Tibial nerve (tissue), 4 donors: ENCODE measurements around the gene MMEL1. TPM values are rescaled to one million over a fixed set of nuclear protein-coding genes. Genes with fewer than 3 reads are reported as not detected.
A peak's percentile ranks its signal among the peaks of the same experiment; 100 is the strongest.

Experiments used
- DNase-seq, 2 donors: peaks; one replicate each; pipeline ENCODE4 v3.0.0-alpha.2; 2019; ENCODE audit warnings: low spot score in 2 of 2
- H3K27ac ChIP-seq, 4 donors: fragments of 200-600 bp; sonication (generic) in 3 of 4; one replicate each; pipeline ENCODE4 v1.5.1; 2017 to 2019; ENCODE audit warnings: mild to moderate bottlenecking in 1 of 4
- H3K27me3 ChIP-seq, 2 donors: fragments of 200-600 bp; sonication (generic) in 1 of 2; one replicate each; pipeline versions ENCODE4 v1.5.1 to v1.6.0; 2017 to 2019
- H3K36me3 ChIP-seq, 3 donors: fragments of 200-600 bp; sonication (generic); one replicate each; pipeline ENCODE4 v1.5.1; 2018 to 2019
- H3K4me1 ChIP-seq, 4 donors: fragments of 200-600 bp; sonication (generic) in 3 of 4; one replicate each; pipeline ENCODE4 v1.5.1; 2017 to 2019
- H3K4me3 ChIP-seq, 4 donors: fragments of 200-600 bp; sonication (generic) in 3 of 4; one replicate each; pipeline ENCODE4 v1.5.1; 2017 to 2019; ENCODE audit warnings: mild to moderate bottlenecking in 1 of 4, moderate library complexity in 1 of 4
- H3K9me3 ChIP-seq, 4 donors: fragments of 200-600 bp; sonication (generic) in 3 of 4; one replicate each; pipeline ENCODE4 v1.5.1; 2017 to 2019
- EP300 ChIP-seq, 2 donors: sonication (generic); formaldehyde crosslinking; IDR thresholded peaks; one replicate each; pipeline ENCODE4 v1.6.1; 2017; ENCODE audit warnings: antibody characterized with exemption in 2 of 2, mild to moderate bottlenecking in 1 of 2
- POLR2A ChIP-seq, 2 donors: fragments of 450-650 bp; IDR thresholded peaks; one replicate each; pipeline ENCODE4 v1.6.1; 2017; ENCODE audit warnings: antibody characterized with exemption in 2 of 2, mild to moderate bottlenecking in 2 of 2, moderate library complexity in 2 of 2
- WGBS, 2 donors: methylation state at CpG; one replicate each; pipeline ENCODE4 v1.1.5; 2018; 5-methylcytosine and 5-hydroxymethylcytosine counted together
- total RNA-seq, 4 donors: library from RNA; depleted of rRNA; stranded (reverse); fragments of >200 nt; gene quantifications; one replicate each; pipeline ENCODE4 v1.1.0, GENCODE V29; 2016
- TF ChIP-seq, protein P1 (sequence below), 5 experiments: fragments of 200-600 bp in 3 of 5; fragments of 450-650 bp in 2 of 5; sonication (generic) in 3 of 5; IDR thresholded peaks; one replicate each; pipeline ENCODE4 v1.5.1; 2016 to 2019; ENCODE audit warnings: antibody characterized with exemption in 5 of 5, mild to moderate bottlenecking in 3 of 5, moderate library complexity in 2 of 5

The MMEL1 gene
- total RNA-seq, 4 donors from 2014 or later: 0.21 to 2.2 TPM; not detected in 2

- peaks cover 0 to 15% (median 2%) of the 10 kb centered on the region in 4 donors for H3K4me1 ChIP-seq
- no peak overlapping the region for H3K4me3 ChIP-seq
- H3K36me3 ChIP-seq: no peaks in the 10 kb centered on the region
- 86% methylated on average over 11 of the region's 11 CpGs for WGBS, 2 donors
- peaks cover 0 to 42% (median 0%) of the 10 kb centered on the region in 4 donors for H3K9me3 ChIP-seq
- H3K27ac ChIP-seq: no peak overlapping the region
- H3K27me3 ChIP-seq: peaks cover 0 to 3% of the 10 kb centered on the region in 2 donors
- TF ChIP-seq, protein P1, sequence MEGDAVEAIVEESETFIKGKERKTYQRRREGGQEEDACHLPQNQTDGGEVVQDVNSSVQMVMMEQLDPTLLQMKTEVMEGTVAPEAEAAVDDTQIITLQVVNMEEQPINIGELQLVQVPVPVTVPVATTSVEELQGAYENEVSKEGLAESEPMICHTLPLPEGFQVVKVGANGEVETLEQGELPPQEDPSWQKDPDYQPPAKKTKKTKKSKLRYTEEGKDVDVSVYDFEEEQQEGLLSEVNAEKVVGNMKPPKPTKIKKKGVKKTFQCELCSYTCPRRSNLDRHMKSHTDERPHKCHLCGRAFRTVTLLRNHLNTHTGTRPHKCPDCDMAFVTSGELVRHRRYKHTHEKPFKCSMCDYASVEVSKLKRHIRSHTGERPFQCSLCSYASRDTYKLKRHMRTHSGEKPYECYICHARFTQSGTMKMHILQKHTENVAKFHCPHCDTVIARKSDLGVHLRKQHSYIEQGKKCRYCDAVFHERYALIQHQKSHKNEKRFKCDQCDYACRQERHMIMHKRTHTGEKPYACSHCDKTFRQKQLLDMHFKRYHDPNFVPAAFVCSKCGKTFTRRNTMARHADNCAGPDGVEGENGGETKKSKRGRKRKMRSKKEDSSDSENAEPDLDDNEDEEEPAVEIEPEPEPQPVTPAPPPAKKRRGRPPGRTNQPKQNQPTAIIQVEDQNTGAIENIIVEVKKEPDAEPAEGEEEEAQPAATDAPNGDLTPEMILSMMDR (IDR thresholded peaks at IDR 0.05): no peak
- no peak for TF ChIP-seq POLR2A (IDR thresholded peaks at IDR 0.05)
- no peak for TF ChIP-seq EP300 (IDR thresholded peaks at IDR 0.05)
- no peak for DNase-seq
These were observed 20.0 kb downstream of the MMEL1 start for GRCh38 chr1:2612591-2613365.

- Histone ChIP-seq H3K4me3 (peak overlapping the region in 1 of 4 donors; percentile 35), H3K27me3 (peaks cover 0 to 3% of the 10 kb centered on the region in 2 donors), H3K4me1 (peaks cover 0 to 23% (median 2%) of the 10 kb centered on the region in 4 donors), H3K27ac (no peak overlapping the region), H3K9me3 (peaks cover 0 to 42% (median 0%) of the 10 kb centered on the region in 4 donors), H3K36me3 (no peaks in the 10 kb centered on the region)
- no peak for DNase-seq
- TF ChIP-seq, protein P1 (IDR thresholded peaks at IDR 0.05): no peak
- TF ChIP-seq EP300 (IDR thresholded peaks at IDR 0.05) (no peak), POLR2A (IDR thresholded peaks at IDR 0.05) (no peak)
- WGBS, 2 donors: 87 to 88% methylated on average over 11 to 14 of the region's 19 CpGs
These were observed 21.0 kb downstream of the MMEL1 start for GRCh38 chr1:2611621-2612437.

DNA sequence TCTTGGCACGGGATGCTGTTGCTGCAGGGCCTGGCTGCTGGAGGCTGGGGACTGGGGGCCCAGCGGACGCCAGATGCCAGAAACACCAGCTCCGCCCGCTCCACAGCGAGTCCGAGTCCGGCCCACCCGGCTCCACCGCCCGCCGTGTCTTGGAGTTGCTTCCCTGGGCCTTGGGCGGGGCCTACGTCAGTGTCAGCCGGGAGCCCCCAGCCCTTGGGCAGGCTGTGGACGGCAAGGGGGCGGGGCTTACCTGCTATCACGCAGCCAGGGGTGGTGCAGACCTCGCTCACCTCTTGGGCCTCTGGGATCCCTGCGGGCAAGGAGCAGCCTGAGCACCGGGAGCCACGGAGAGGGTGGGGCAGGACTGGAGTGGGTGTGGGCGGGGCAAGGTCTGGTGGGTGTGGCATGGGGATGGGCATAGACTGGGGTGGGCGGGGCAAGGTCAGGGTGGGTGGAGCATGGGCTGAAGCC is 21.8 kb downstream of the MMEL1 start:
- Histone ChIP-seq H3K4me1 (peaks cover 0 to 23% (median 2%) of the 10 kb centered on the region in 4 donors), H3K36me3 (no peaks in the 10 kb centered on the region), H3K4me3 (peak overlapping the region in 1 of 4 donors; percentile 35), H3K27me3 (peaks cover 0 to 3% of the 10 kb centered on the region in 2 donors), H3K27ac (no peak overlapping the region), H3K9me3 (peaks cover 0 to 34% (median 0%) of the 10 kb centered on the region in 4 donors)
- no peak for DNase-seq
- 4 to 12% methylated on average over 22 to 23 of the region's 24 CpGs for WGBS, 2 donors
- no peak for TF ChIP-seq POLR2A (IDR thresholded peaks at IDR 0.05)
- TF ChIP-seq, protein P1 (IDR thresholded peaks at IDR 0.05): no peak
- TF ChIP-seq EP300 (IDR thresholded peaks at IDR 0.05): no peak

DNA sequence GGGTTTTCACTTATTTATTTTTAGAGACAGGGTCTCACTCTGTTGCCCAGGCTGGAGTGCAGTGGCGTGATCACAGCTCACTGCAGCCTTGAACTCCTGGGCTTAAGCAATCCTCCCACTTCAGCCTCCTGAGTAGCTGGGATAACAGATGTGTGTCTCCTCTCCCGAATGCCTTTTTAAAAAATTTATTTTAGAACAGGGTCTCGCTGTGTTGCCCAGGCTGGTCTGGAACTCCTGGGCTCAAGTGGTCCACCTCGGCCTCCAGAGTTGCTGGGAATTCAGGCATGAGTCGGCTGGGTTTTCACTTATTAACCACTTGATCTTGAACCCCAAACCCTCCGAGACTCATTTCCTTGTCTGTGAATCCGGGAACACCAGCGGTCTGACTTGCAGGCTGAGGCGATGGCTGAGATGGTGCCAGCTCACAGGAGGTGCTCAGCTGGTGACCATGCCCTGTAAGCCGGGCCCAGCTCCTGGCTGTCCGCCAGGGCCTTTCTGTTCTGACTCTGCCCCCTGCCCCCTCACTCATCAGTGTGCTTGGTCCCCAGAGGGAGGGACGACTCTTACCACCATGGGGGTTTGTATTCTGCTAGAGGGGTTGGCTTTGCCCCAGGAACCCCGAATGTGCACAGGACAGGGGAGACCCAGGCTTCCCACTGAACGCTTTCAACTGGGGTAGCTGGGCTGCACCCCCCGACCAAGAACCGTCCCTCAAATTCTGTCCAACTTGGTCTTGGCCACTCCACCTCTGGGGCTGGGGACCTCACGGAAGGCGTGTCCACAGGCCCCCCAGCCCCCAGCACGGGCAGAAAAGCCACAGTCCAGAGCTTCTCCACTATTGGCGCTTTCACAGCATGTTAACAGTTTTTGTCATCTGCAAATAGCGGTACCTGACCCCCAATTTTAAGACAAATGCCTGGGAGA is 22.5 kb downstream of the MMEL1 start:
- no peak for TF ChIP-seq EP300 (IDR thresholded peaks at IDR 0.05)
- TF ChIP-seq POLR2A (IDR thresholded peaks at IDR 0.05): no peak
- TF ChIP-seq, protein P1 (IDR thresholded peaks at IDR 0.05): no peak
- Histone ChIP-seq H3K27me3 (peaks cover 0 to 5% of the 10 kb centered on the region in 2 donors), H3K9me3 (peaks cover 0 to 26% (median 0%) of the 10 kb centered on the region in 4 donors), H3K27ac (no peak overlapping the region), H3K4me3 (peak overlapping the region in 1 of 4 donors; percentile 35), H3K4me1 (peaks cover 0 to 23% (median 2%) of the 10 kb centered on the region in 4 donors), H3K36me3 (no peaks in the 10 kb centered on the region)
- DNase-seq: no peak
- 47% methylated on average over 19 to 21 of the region's 21 CpGs for WGBS, 2 donors
